CD8-positive, alpha-beta memory T cell (primary cell): Measurements from ENCODE around the gene SULT2B1. TPM values are rescaled to one million over a fixed set of nuclear protein-coding genes. Genes with fewer than 3 reads are reported as not detected.

ENCODE experiments used
- CTCF ChIA-PET: fragments of 350-600 bp; sonication (Branson Sonifier 250); formaldehyde crosslinking; loops from one replicate; lab custom pipeline; 2021; ENCODE audit warnings: antibody characterized with exemption; lab: Charles Lee
- POLR2A ChIA-PET: fragments of 350-600 bp; sonication (Branson Sonifier 250); formaldehyde crosslinking; loops from one replicate; lab custom pipeline; 2021; ENCODE audit warnings: antibody characterized with exemption; lab: Charles Lee
- DNase-seq, 5 donors: peaks; one replicate each; pipeline versions ENCODE4 v3.0.0 to v3.0.0-alpha.2; 2020 to 2022; ENCODE audit warnings: mixed read lengths in 1 of 5
- H3K27ac ChIP-seq: one replicate; pipeline ENCODE4 v1.7.0; 2013; ENCODE audit warnings: low read depth, mild to moderate bottlenecking, low read length, moderate library complexity
- H3K27me3 ChIP-seq: 2 replicates; pipeline ENCODE4 v1.7.0; 2013; ENCODE audit warnings: low read length, mild to moderate bottlenecking; ENCODE audit not compliant: insufficient read depth, poor library complexity, severe bottlenecking
- H3K36me3 ChIP-seq: 2 replicates; pipeline ENCODE4 v1.7.0; 2013; ENCODE audit warnings: mild to moderate bottlenecking, low read length, moderate library complexity; ENCODE audit not compliant: insufficient read depth
- H3K4me1 ChIP-seq: 2 replicates; pipeline ENCODE4 v1.7.0; 2013; ENCODE audit warnings: mild to moderate bottlenecking, low read length, moderate library complexity; ENCODE audit not compliant: insufficient read depth
- H3K4me3 ChIP-seq: 2 replicates; pipeline ENCODE4 v1.7.0; 2013; ENCODE audit warnings: mild to moderate bottlenecking, low read length
- H3K9me3 ChIP-seq: 2 replicates; pipeline ENCODE4 v1.7.0; 2013; ENCODE audit warnings: mild to moderate bottlenecking, low read length
- H3K27ac Mint-ChIP-seq, 8 donors: one replicate each; pipeline ENCODE4 v1.8.0; 2020 to 2021; ENCODE audit warnings: mixed read lengths in 8 of 8, mild to moderate bottlenecking in 6 of 8, inconsistent platforms in 3 of 8, moderate library complexity in 3 of 8
- H3K27me3 Mint-ChIP-seq, 2 donors: one replicate each; pipeline ENCODE4 v1.8.0; 2020 to 2021; ENCODE audit warnings: mixed read lengths in 2 of 2, mild to moderate bottlenecking in 1 of 2, moderate library complexity in 1 of 2
- H3K36me3 Mint-ChIP-seq, 3 donors: one replicate each; pipeline ENCODE4 v1.8.0; 2020 to 2021; ENCODE audit warnings: mixed read lengths in 3 of 3, inconsistent platforms in 1 of 3, mild to moderate bottlenecking in 1 of 3
- H3K4me1 Mint-ChIP-seq, 3 donors: one replicate each; pipeline ENCODE4 v1.8.0; 2020 to 2021; ENCODE audit warnings: mixed read lengths in 3 of 3, inconsistent platforms in 1 of 3, mild to moderate bottlenecking in 1 of 3
- H3K4me3 Mint-ChIP-seq, 7 donors: one replicate each; pipeline ENCODE4 v1.8.0; 2020 to 2021; ENCODE audit warnings: mixed read lengths in 7 of 7, mild to moderate bottlenecking in 6 of 7, moderate library complexity in 4 of 7, inconsistent platforms in 2 of 7
- H3K9me3 Mint-ChIP-seq, 5 donors: one replicate each; pipeline ENCODE4 v1.8.0; 2020 to 2022; ENCODE audit warnings: mixed read lengths in 5 of 5, mild to moderate bottlenecking in 3 of 5, moderate library complexity in 2 of 5, inconsistent platforms in 1 of 5
- polyA plus RNA-seq: library from polyadenylated mRNA; unstranded; fragments of 300-500 nt; fragmentation: Illumina TruSeq; gene quantifications from one replicate; pipeline ENCODE4 v1.2.3, GENCODE V29; 2021
- total RNA-seq, 2 experiments: library from RNA; stranded (reverse); gene quantifications; one replicate each; pipeline ENCODE4 v1.2.3, GENCODE V29; 2021

The SULT2B1 gene
- total and polyA plus RNA-seq, 3 experiments from 2014 or later = not detected

- DNase-seq = no peak
- Mint-ChIP-seq H3K27ac (peak overlapping the region; percentile 82 to 97 (median 94)), H3K27me3 (peaks cover 0 to 3% of the 10 kb centered on the region in 2 donors), H3K4me1 (peaks cover 42 to 56% (median 54%) of the 10 kb centered on the region in 3 donors), H3K9me3 (peaks cover 0 to 2% (median 0%) of the 10 kb centered on the region in 5 donors), H3K4me3 (peak overlapping the region; percentile 18 to 92 (median 80)), H3K36me3 (peaks cover 0 to 39% (median 7%) of the 10 kb centered on the region in 3 donors)
- H3K4me1 ChIP-seq = peaks cover 20% of the 10 kb centered on the region
- H3K27ac ChIP-seq = peak overlapping the region; percentile 48
- ChIA-PET CTCF (interaction anchor here (1.0 to 1.9 kb wide), 2 partner anchors 10 to 118 kb away, joined by 3 to 9 read pairs; no protein-coding TSS in a partner anchor), POLR2A (interaction anchor here (0.5 to 2.7 kb wide), 9 partner anchors 8 to 453 kb away, joined by 3 to 14 read pairs (median 4); partner anchors contain the start of genes CA11, DBP and FAM83E)
- no peaks in the 10 kb centered on the region for H3K36me3 ChIP-seq
- H3K4me3 ChIP-seq = peak overlapping the region; percentile 25
- no peaks in the 10 kb centered on the region for H3K9me3 ChIP-seq
- H3K27me3 ChIP-seq = no peaks in the 10 kb centered on the region
Observed at GRCh38 chr19:48623556-48624066, 71.6 kb downstream of the SULT2B1 start.

DNA sequence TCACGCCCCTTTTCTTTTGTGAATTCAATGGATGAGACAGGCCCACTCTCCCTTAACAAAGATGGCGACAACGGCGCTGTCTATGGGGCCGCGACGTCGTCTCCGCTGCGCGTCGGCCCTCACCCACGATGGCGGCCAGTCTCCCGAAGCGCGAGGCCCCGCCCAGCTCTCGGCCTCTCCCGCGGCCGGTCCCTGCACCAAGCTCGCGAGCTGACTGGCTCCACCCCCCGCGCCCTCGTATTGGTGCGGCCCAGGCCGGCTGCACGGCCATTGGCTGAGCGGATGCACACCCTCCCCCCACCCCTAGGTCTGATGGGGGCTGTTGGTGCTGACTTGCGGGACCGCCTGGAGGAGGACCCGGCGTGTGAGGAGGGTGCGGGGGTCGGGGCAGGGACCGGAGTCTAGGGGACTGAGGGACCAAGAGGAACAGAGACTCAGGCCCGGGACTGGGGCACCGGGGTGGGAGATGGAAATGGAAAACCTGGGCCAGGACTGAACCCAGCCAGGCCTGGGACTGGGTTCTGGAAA lies 72.2 kb downstream of the SULT2B1 start:
- CTCF ChIA-PET = interaction anchor here (1.0 to 1.9 kb wide), 2 partner anchors 10 to 119 kb away, joined by 3 to 9 read pairs; no protein-coding TSS in a partner anchor
- Mint-ChIP-seq H3K36me3 (peaks cover 0 to 36% (median 7%) of the 10 kb centered on the region in 3 donors), H3K27ac (peak overlapping the region; percentile 82 to 97 (median 94)), H3K9me3 (peaks cover 0 to 2% (median 0%) of the 10 kb centered on the region in 5 donors), H3K27me3 (peaks cover 0 to 2% of the 10 kb centered on the region in 2 donors), H3K4me3 (peak overlapping the region; percentile 55 to 92 (median 80)), H3K4me1 (peaks cover 41 to 53% (median 49%) of the 10 kb centered on the region in 3 donors)
- POLR2A ChIA-PET = interaction anchor here (0.5 to 2.7 kb wide), 8 partner anchors 8 to 257 kb away, joined by 3 to 14 read pairs (median 4); partner anchors contain the start of genes CA11, DBP and FAM83E
- H3K4me3 ChIP-seq = peak overlapping the region; percentile 37
- peaks cover 20% of the 10 kb centered on the region for H3K4me1 ChIP-seq
- H3K36me3 ChIP-seq = no peaks in the 10 kb centered on the region
- H3K27me3 ChIP-seq = no peaks in the 10 kb centered on the region
- peak overlapping the region; percentile 54 for H3K27ac ChIP-seq
- peak; percentile 88 to 94 (median 92) for DNase-seq
- no peaks in the 10 kb centered on the region for H3K9me3 ChIP-seq

DNA sequence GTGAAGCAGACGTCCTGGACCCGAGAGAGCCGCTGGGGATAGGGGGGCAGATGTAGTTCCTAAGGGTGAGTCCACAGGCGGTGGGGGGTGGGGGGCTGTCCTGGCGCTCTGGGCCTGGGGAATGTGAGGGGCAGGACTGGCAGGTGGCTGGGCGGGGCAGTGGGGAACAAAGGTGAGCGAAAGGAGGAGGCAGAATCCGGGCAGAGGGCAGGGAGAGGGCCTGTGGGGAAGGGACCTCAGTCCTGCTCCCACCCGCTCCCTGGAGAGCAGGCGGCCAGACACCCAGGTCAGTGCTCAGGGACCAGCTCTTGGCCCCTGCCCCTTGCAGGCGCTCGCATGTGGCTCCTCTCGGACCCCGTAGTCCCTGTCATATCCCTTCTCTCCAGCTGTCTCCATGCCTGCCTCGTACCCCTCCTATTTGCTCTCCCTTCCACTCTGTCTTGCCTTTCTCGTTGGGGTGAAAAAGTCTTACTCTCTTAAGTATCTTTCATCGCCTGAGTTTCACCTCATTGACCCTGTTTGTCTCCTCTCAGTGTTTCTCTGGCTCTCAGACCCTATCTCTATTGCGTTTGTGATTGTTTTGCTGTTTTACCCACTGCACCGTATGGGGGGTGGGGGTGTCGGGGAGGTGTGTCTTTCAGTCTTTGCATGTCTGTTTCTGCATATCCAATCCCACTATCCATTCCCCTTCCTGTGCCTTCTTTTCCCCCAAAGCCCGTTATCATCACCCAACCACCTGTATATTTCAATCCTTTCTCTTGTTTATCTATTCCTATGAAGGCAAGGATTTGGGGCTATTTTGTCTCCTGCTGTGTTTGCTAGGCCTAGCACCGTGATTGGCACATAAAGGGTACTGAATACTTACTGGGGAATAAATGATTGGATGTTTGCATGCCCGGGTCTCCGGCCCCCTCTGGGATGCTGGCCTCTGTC lies 73.1 kb downstream of the SULT2B1 start:
- peak overlapping the region in 6 of 7 donors; percentile 23 to 88 (median 58) for H3K4me3 Mint-ChIP-seq
- no peaks in the 10 kb centered on the region for H3K27me3 ChIP-seq
- peak overlapping the region; percentile 54 for H3K27ac ChIP-seq
- POLR2A ChIA-PET = no interaction called here
- H3K4me1 Mint-ChIP-seq = peaks cover 34 to 44% (median 41%) of the 10 kb centered on the region in 3 donors
- no peaks in the 10 kb centered on the region for H3K9me3 Mint-ChIP-seq
- CTCF ChIA-PET = no interaction called here
- no peaks in the 10 kb centered on the region for H3K9me3 ChIP-seq
- DNase-seq = no peak
- peaks cover 6% of the 10 kb centered on the region for H3K36me3 ChIP-seq
- H3K4me1 ChIP-seq = peaks cover 13% of the 10 kb centered on the region
- no peak overlapping the region for H3K4me3 ChIP-seq
- no peaks in the 10 kb centered on the region for H3K27me3 Mint-ChIP-seq
- H3K36me3 Mint-ChIP-seq = peaks cover 0 to 33% (median 7%) of the 10 kb centered on the region in 3 donors
- peak overlapping the region; percentile 70 to 97 (median 86) for H3K27ac Mint-ChIP-seq

DNA sequence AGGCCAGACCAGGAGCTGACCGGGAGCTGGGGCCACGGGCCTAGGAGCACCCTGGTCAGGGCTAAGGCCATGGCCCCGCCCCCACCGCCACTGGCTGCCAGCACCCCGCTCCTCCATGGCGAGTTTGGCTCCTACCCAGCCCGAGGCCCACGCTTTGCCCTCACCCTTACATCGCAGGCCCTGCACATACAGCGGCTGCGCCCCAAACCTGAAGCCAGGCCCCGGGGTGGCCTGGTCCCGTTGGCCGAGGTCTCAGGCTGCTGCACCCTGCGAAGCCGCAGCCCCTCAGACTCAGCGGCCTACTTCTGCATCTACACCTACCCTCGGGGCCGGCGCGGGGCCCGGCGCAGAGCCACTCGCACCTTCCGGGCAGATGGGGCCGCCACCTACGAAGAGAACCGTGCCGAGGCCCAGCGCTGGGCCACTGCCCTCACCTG lies 73.9 kb downstream of the SULT2B1 start:
- Histone ChIP-seq H3K4me3 (no peak overlapping the region), H3K36me3 (peaks cover 8% of the 10 kb centered on the region), H3K9me3 (no peaks in the 10 kb centered on the region), H3K4me1 (peaks cover 10% of the 10 kb centered on the region), H3K27me3 (no peaks in the 10 kb centered on the region), H3K27ac (no peak overlapping the region)
- ChIA-PET CTCF (no interaction called here), POLR2A (interaction anchor here (0.6 kb wide), 1 partner anchor 14 kb away, joined by 3 read pairs; no protein-coding TSS in a partner anchor)
- H3K27ac Mint-ChIP-seq = no peak overlapping the region
- H3K4me1 Mint-ChIP-seq = peaks cover 31 to 44% (median 38%) of the 10 kb centered on the region in 3 donors
- H3K36me3 Mint-ChIP-seq = peaks cover 0 to 40% (median 7%) of the 10 kb centered on the region in 3 donors
- no peaks in the 10 kb centered on the region for H3K9me3 Mint-ChIP-seq
- H3K27me3 Mint-ChIP-seq = no peaks in the 10 kb centered on the region
- no peak overlapping the region for H3K4me3 Mint-ChIP-seq
- DNase-seq = no peak

GRCh38 chr19:48627201-48627864 lies 75.4 kb downstream of the SULT2B1 start:
- no peak overlapping the region for H3K27ac ChIP-seq
- no peaks in the 10 kb centered on the region for H3K9me3 ChIP-seq
- no peaks in the 10 kb centered on the region for H3K27me3 Mint-ChIP-seq
- H3K9me3 Mint-ChIP-seq = no peaks in the 10 kb centered on the region
- DNase-seq = peak in 1 of 5 donors; percentile 69
- peak overlapping the region in 4 of 7 donors; percentile 7 to 28 (median 26) for H3K4me3 Mint-ChIP-seq
- peaks cover 18% of the 10 kb centered on the region for H3K36me3 ChIP-seq
- H3K36me3 Mint-ChIP-seq = peaks cover 0 to 46% (median 4%) of the 10 kb centered on the region in 3 donors
- H3K27ac Mint-ChIP-seq = peak overlapping the region in 5 of 8 donors; percentile 52 to 82 (median 68)
- POLR2A ChIA-PET = interaction anchor here (1.4 kb wide), 1 partner anchor 9 kb away, joined by 7 read pairs; the partner anchor contains the start of gene RPL18
- no peaks in the 10 kb centered on the region for H3K27me3 ChIP-seq
- CTCF ChIA-PET = interaction anchor here (0.9 kb wide), 1 partner anchor 9 kb away, joined by 3 read pairs; the partner anchor contains the start of gene RPL18
- no peak overlapping the region for H3K4me3 ChIP-seq
- peaks cover 10% of the 10 kb centered on the region for H3K4me1 ChIP-seq
- H3K4me1 Mint-ChIP-seq = peaks cover 25 to 48% (median 30%) of the 10 kb centered on the region in 3 donors

DNA sequence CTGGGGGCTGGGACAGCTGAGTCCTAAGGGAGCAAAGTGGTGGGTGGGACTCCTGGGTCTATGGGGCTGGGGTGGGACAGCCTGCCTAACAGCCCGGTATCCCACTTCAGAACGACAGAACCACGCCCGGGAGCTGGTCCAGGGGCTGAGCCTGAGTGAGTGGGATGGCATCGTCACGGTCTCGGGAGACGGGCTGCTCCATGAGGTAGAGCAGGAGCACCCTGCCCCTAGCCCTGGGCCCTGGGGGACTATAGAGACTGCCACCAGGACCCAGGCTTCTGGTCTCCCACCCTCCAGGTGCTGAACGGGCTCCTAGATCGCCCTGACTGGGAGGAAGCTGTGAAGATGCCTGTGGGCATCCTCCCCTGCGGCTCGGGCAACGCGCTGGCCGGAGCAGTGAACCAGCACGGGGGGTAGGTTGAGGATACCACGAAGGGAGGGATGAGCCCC lies 75.9 kb downstream of the SULT2B1 start:
- H3K27ac Mint-ChIP-seq = peak overlapping the region in 2 of 8 donors; percentile 36 to 55
- H3K9me3 Mint-ChIP-seq = no peaks in the 10 kb centered on the region
- Histone ChIP-seq H3K27ac (no peak overlapping the region), H3K27me3 (no peaks in the 10 kb centered on the region), H3K9me3 (no peaks in the 10 kb centered on the region), H3K4me1 (peaks cover 15% of the 10 kb centered on the region), H3K4me3 (no peak overlapping the region), H3K36me3 (peaks cover 24% of the 10 kb centered on the region)
- no peaks in the 10 kb centered on the region for H3K27me3 Mint-ChIP-seq
- ChIA-PET CTCF (interaction anchor here (0.9 kb wide), 1 partner anchor 9 kb away, joined by 3 read pairs; the partner anchor contains the start of gene RPL18), POLR2A (interaction anchor here (0.6 to 1.4 kb wide), 2 partner anchors 9 to 17 kb away, joined by 5 to 7 read pairs; partner anchors contain the start of gene RPL18)
- H3K36me3 Mint-ChIP-seq = peaks cover 0 to 50% (median 1%) of the 10 kb centered on the region in 3 donors
- peaks cover 27 to 51% (median 27%) of the 10 kb centered on the region in 3 donors for H3K4me1 Mint-ChIP-seq
- DNase-seq = no peak
- H3K4me3 Mint-ChIP-seq = no peak overlapping the region
